ENCODE measurements around the gene FBL.

The FBL gene

DNA sequence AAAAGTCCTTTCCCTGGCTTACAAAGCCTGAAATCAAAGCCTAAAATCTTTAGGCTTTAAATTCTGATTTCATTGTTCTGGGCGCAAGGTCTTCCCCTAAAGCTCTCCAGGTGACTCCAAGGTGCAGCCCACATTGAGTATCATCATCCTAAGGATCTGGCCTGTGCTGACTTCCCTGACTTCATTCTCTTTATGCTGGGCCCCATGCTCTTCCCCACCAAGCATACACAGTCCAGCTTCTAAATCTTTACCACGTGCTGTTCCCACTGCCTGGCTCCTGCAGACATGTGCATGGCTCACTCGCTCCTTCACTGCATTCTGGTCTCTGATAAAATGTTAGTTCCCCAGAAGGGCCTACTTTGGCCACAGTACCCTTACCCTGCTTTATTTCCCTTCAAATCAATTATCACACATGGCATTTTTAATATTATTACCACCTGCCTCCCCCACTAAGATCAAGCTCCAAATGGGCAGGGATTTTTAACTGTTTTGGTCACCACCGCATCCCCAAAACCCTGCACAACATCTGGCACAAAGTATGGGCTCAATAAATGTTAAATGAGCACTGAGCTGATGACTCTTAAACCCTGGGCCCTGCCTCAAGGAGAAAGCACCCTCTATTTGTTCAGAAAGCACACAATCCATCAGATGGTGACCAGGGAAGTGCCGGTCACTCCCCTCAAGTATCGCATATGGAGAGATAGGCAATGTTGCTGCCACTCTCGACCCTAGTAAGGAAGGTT is 3.3 kb downstream of the FBL start:
- DNase-seq (ENCODE audit: low read depth), result no peak

DNA sequence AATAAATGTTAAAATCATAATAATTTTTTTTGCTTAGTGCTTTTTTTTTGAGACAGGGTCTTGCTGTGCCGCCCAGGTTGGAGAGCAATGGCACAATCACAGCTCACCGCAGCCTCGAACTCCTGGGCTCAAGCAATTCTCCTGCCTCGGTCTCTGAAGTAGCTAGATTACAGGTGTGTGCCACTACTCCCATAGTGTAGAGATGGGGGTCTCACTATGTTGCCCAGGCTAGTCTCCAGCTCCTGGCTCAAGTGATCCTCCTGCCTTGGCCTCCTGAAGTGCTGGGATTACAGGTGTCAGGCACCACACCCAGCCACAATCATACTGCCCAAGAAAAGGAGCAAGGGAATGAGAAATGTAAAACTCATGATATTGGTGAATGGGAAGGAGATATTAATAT is 5.1 kb downstream of the FBL start:
- DNase-seq (ENCODE audit: low read depth), result no peak

DNA sequence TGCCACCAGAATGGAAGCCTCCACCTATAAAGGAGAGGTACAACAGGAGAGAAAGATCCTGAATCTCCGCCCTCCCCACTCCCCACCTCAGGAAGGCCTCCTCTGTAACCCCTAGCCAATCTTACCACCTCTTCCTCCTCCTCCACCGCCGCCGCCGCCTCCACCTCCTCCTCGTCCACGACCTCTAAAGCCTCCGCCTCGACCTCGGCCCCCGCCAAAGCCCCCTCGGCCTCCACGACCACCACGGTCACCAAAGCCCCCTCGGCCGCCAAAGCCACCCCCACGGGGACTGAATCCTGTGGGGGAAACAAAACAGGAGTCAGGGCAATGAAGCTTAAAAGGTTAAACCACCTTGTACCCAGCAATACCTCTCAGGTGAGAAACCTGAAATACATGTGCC is 5.7 kb downstream of the FBL start:
- no peak for DNase-seq (ENCODE audit: low read depth)

DNA sequence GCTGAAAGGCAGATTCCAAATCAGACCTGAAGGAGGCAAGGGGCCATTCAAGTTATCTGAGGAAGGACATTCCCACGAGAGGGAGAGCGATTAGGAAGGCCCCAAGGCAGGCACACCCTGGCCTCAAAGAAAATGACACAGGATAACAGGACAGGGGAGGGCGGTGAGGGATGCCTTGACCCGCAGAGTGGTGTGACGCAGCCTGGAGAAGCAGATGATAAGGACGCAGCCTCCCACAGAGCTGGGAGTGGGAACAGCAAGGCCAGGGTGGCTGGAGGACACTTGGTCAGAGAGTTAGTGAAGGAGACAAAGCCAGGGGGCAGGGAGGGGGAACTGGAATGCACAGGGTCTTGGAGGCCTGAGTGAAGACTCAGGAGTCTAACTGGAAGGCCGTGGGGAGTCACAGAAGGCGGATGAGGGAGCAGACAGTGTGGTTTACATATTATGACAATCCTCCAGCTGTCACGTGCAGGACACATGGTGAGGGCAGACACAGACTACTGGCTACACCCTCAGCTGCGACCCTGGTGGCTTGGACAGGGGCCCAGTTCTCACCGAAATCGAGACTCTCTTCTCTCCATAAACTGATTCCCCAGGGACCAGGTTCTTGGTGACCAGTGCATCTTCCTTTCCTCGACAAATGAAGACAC is 6.4 kb downstream of the FBL start:
- no peak for DNase-seq (ENCODE audit: low read depth)

DNA sequence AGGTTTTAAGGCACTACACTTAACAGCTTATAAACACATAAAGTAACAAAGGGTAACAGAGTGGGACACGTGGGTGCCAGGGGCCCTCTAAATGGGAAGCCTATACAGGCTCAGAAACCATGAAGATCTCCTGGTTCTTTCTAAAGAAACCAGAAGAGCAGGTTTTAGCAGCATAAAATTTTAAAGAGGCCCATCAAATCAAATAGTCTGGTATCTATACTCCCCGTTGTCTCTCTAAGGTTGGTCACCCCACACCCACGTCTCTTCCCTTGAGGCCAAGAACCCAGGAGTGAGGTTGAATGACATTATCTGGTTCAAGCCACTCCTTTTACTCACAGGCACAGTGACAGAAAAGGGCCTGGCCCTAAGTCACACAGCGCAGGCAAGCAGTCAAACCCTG is 7.6 kb downstream of the FBL start:
- DNase-seq (ENCODE audit: low read depth), result no peak

DNA sequence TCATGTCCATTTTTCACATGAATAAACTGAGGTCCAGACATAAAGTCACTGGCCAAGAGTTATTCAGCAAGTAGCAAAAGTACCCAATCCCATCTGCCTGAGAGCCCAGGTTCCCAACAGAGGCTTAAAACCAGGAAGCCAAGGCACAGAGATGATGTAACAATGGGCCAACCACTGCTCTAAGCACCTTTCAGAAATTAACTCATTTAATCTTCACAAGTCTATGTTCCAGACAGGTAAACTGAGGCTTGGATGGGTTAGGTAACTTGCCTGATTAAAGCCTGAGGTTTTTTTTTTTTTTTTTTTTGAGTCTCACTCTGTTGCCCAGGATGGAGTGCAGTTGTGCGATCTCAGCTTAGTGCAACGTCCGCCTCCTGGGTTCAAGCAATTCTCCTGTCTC is 8.2 kb downstream of the FBL start:
- DNase-seq (ENCODE audit: low read depth), result no peak

DNA sequence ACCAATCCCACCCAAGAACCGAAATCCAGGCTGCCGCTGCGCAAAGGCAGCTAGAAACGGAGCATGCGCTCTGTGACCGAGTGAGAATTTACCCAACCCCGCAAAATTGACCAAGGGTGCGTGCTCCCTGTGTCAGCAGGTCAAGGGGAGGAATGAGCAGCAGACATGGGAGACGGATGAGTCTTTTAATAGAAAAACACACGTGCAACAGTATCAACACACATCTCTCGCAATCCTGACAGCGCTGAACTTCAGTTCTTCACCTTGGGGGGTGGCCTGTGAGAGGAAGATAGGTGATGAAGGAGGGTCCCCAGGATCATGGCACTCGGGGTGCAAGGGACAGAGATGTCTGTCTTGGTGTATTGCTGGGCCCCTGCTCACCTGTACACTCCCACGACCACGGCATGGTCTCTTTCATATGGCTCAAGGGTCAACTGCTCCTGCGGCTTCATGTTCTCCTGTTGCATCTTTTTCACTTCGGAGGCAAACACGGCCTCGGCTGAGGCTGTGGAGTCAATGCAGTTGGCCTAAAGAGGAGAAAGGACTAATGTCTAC is 11.8 kb downstream of the FBL start:
- DNase-seq (ENCODE audit: low read depth), result no peak

DNA sequence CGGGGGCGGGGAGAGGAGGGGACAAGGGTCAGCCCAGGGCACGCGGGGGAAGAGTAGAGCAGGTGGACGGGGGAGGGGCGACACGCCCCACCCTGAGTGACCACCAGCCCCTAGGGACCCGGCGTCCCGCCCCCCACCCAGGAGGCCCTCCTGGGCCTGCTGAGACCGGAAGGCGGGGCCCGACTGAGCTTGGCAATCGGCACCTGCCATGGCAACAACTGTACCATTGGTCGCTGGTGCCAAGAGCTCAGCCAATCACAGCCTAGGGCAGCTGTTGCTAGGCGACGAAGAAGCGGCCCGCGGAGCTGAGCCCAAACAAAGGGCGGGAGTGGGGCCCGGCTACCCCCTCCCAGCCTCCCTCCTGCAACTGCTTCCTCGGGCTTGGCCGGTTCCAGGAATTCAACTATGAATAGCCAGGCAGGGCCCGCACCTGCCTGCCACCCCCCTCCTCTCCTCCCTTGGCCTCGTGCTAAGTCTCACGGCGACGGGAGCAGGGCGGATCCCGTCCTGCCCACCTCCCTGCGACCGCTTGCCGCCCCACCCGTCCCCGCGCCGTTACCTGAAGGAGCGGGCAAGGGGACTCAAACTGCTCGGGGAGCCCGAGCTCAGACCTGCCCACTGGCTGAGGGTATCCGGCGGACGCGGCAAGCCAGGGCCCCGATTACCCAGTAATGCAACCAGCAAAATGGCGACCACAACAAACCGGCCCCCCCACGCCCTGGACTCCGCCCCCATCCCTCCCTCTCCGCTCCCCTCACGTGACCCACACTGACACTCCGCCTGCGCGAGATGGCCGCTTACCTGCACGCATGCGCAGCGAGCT is 12.5 kb downstream of the FBL start, which contains the start of gene DYRK1B:
TSS of gene DYRK1B (minus strand) at position 699 of the 823 bp plus-strand sequence. CDS start 2,295 bp downstream, outside the sequence.
- peak; percentile 98 for DNase-seq (ENCODE audit: low read depth)

DNA sequence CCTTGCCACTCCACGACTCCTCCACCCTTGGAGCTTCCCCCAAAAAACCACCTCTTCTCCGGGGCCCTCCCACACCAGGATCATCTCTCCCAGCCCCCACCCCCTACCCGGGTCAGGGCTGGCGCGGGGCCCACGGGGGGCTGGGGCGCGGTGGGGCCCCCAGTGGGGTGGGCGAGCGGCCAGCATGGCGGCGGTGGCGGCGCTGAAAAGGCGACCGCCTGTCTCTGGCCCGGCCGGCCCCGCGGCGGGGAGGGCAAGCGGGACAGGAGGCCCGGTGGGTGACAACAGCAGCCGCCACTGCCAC is 13.1 kb downstream of the FBL start:
- no peak for DNase-seq (ENCODE audit: low read depth)

DNA sequence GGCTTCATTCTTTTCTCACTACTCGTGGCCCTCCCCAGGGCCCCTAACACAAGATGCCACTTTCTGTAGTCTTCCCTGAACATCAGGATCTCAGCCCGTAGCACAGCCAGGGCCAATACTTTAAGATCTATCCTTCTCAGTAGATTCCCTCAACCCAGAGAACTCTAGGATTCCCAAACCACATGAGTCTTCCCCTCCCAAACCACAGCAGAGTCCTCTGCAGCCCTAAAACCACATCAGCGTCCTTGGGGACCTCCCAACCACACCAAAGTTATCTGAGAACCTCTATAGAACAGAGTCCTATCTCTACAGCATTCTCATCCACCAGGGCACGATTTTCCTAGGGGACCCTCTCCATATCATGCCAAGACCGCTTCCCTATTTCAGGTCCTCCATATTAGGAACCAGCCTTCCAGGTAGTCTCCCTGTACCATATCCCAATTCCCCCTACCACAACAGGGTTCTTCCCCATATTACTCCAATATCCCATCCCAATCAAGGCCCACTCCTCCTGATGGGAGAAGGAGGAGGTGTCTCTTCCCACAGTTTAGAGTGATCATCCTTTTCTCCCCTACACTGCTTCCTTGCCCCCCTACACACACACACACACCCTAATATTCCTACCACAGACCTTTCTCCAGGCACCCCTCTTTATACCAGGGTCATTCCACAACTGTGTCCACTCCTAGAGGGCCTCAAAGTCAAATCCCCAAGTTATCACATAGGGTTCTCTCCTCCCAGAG is 13.7 kb downstream of the FBL start:
- no peak for DNase-seq (ENCODE audit: low read depth)

DNA sequence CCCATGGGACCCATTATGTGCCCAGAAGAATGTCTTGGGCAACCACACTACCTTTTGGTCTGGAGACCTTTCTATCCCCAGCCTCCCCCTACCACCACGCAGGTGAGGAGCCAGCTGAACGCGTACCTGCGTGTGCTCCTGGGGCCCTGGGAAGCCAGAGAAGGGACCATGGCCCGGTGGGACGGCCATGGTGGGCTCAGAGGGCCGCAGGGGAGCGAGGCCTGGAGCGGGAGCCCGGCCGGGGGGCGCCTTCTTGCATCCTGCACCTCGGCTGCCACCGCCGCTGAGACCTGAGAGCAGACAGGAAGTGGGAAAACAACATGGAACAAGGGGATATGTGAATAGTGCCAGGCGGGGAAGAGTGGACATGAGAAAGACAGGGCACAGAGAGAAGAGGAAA is 14.5 kb downstream of the FBL start:
- no peak for DNase-seq (ENCODE audit: low read depth)

DNA sequence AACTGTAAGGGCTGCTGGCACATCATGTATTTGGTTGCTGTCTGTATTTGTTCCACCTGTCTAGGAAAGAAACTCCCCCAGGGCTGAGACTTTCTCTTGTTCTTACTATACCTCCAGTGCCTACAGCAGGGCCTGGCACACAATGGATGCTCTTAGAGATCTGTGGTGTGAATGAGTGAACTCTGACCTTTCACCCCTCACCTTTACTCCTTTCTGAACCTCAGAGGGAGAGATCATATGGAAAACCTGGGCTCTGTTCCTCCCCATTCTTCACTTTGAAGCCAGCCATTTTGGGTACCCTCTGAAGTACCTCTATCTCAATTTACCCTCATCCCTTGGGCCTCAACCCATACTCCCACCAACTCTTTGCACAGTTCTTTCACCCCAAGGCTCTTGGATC is 15.3 kb downstream of the FBL start:
- DNase-seq (ENCODE audit: low read depth), result no peak

DNA sequence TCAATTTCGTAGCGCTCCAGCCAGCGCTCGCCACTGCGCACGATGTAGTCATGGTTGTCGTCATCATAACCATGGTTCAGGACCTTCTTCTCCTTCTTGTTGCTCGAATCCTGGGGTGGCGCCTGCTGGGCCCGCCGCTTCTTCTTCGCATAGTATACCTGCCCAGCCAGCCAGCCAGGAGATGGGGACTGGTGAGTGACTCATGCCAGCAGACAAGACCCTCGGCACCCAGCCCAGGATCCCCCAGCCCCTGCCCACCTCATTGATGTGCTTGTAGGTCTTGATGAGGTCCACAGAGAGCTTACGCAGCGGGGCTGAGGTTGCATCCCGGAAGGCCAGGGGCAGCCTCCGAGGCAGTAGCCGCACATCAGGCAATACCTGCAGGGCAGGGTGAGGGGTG is 15.8 kb downstream of the FBL start:
- no peak for DNase-seq (ENCODE audit: low read depth)

DNA sequence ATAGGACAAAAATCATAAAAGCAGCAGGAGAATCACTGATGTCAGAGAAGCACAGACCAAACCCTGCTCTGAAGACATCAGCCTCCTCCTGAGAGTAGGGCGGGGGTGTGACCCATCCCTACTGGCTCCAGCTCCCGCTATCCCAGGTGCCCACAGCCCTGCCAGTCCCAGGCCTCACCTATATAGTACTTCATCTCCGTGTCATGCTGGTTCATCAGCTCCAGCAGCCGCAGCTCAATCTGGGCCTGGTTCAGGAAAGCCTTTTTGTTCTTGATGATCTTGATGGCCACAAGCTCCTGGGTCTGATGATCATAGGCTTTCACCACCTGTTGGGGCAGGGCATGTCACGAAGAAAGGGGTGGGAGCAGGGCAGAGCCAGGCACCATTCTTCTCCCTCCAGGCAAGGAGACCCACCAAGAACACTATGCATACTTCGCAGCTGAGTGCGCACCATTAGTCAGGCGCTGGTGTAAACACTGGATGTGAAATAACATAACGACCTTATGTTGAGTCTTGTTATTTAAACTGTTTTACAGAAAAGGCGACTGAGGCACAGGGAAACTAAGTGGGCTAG is 16.4 kb downstream of the FBL start:
- DNase-seq (ENCODE audit: low read depth), result no peak

DNA sequence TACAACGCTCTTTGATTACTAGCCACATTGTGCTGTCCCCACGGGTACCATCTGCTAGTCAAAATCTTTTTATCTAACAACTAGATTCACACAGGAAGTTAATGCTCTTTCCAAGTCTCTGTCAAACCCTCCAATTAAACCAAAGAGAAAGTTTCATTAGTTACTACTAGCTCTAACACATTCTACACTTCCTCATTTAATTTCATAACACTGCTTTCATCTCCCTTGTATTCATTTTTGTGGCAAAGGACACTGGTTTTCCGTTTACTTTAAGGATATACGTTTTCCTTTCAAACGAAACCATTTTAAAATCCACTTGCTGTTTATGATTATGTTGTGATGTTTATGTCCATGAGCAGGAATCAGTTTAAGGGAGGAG is 17.5 kb downstream of the FBL start:
- DNase-seq (ENCODE audit: low read depth), result no peak

DNA sequence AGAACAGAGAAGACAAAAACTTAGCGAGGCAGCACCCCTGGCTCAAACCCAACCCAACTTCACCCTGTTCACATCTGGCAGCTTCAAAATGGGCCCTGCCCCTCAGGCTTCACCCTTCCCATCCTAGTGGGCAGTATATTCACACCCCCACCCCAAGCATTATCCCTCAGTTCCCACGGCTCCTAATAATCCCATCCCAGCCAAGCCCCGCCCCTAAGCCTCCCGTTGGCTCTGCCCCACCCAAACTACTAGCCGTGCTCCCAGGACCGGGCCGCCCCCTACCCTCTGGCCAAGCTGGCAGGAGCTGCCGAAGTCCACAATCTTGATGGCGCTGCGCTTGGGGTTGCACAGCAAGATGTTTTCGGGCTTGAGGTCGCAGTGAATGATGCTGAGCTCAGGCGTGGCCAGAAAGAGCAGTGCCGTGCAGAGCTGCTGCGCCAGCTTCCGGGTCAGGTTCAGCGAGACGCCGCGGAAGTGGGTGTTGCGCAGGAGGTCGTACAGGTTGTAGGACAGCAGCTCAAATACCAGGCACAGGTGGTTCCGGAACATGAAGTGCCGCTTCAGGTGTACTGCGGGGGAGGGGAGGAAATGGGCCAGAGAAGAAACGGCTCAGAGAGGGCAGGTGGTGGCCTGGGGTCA is 18.0 kb downstream of the FBL start:
- no peak for DNase-seq (ENCODE audit: low read depth)

DNA sequence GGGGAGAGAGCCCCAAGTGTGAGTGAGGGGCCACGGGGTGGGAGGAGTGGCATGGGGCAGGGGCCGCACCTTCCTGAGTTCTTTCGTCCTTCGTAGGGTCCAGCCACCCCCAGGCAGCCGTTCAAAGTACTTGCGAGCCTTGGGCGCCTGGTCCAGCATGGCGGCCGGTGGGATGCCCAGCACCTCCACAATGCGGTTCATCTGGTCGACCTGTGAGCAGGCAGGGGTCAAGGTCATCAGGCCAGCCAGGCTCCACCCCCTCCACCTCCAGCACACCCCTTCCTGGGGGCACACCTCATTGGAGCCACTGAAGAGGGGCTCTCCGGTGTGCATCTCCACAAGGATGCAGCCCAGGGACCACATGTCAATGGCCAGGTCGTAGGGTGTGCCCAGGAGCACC is 19.0 kb downstream of the FBL start:
- DNase-seq (ENCODE audit: low read depth), result no peak

DNA sequence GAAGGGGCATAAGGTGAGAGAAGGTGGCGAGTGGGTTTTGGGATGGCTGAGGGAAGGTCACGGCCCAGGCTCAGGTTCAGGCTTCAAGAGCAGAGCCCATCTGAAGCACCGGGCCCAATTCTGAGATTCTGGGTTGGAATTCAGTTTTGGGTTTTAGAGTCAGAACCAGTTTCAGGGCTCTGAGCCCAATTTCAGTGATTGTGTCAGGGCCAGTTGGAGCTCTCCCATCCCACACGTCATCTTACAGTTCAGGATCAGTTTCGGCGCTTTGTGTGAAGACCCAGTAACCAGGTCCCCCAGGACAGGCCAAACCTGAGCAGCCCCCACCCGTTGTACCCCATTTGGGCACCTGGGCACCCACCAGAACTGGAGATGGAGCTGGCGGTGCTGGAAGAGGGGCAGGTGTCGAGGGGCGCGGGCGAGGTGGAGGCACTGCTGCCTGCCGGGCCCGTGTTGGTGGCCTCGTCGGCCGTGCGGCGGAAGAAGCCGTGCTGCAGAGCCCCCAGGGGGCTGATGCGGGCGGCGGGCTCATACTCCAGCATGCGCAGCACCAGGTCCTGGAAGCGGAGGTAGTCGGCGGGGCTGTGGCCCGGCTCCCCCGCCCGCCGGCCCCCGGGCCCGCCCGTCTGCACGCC is 19.8 kb downstream of the FBL start:
- no peak for DNase-seq (ENCODE audit: low read depth)

DNA sequence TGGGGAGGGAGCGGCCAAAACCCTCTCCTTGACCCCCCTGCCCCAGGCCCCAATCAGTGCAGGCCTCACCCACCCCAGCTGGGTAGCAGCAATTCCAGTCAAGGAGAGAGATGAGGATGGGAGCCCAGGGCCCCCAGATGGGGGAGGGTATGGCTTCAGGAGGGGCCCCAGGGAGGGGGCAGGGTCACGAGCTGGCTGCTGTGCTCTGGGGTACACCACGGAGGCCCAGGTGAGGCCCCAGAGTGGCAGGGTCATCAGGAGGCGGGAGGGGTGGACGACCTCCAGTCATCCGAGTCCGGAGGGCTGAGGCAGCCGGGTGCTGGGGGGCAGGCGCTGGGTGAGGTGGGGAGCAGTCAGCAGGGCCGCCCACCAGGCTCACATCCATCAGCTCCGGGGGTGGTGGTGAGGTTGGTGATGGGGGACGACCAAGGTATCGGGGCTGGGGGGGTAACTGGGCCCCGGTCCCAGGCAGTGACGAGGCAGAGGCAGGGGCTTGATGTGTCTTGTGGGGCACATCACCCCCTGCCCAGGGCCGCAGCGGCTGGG is 20.6 kb downstream of the FBL start:
- no peak for DNase-seq (ENCODE audit: low read depth)

DNA sequence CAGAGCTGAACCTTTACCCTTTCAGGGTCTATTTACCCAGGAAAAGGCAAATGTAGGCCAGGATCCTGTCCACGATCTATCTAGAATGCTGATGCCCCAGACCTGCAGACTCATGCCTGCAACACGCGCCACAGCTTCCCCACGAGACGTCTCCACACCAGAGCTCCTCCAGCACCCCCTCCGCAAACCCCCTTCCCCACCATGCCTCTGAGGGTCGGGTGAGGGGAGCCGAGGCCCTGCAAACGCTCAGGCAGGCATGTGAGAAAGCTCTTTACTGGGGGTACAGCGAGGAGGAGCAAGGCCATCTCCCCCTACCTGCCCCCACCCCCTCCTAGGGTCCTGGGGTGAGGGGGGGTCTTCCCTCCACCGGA is 21.1 kb downstream of the FBL start:
- no peak for DNase-seq (ENCODE audit: low read depth)

All from T-helper 22 cell (primary cell).